Neuronal stem cell (in vitro differentiated cells): Measurements from ENCODE around the gene DZIP1L.

Experiments
- DNase-seq: peaks from one replicate; pipeline ENCODE4 v3.0.0-alpha.2; 2013; ENCODE audit warnings: low spot score
- H2AFZ ChIP-seq: one replicate; pipeline ENCODE4 v1.6.1; 2013; ENCODE audit warnings: mild to moderate bottlenecking, low read length, inconsistent platforms
- H2AK5ac ChIP-seq: 2 replicates; pipeline ENCODE4 v1.6.1; 2013; ENCODE audit warnings: low read depth, mild to moderate bottlenecking, inconsistent platforms, low read length, moderate library complexity, mixed read lengths
- H2BK120ac ChIP-seq: 2 replicates; pipeline ENCODE4 v1.6.1; 2013; ENCODE audit warnings: low read depth, mild to moderate bottlenecking, inconsistent platforms, low read length, moderate library complexity, mixed read lengths
- H2BK12ac ChIP-seq: one replicate; pipeline ENCODE4 v1.6.1; 2013; ENCODE audit warnings: low read length, inconsistent platforms
- H2BK15ac ChIP-seq: 2 replicates; pipeline ENCODE4 v1.6.1; 2013; ENCODE audit warnings: mild to moderate bottlenecking, low read length, inconsistent platforms, mixed read lengths
- H2BK5ac ChIP-seq: one replicate; pipeline ENCODE4 v1.6.1; 2013; ENCODE audit warnings: inconsistent platforms, mild to moderate bottlenecking, low read length, moderate library complexity
- H3K14ac ChIP-seq: one replicate; pipeline ENCODE4 v1.6.1; 2013; ENCODE audit warnings: low read length, inconsistent platforms
- H3K18ac ChIP-seq: 2 replicates; pipeline ENCODE4 v1.6.1; 2013; ENCODE audit warnings: low read length, inconsistent platforms
- H3K23ac ChIP-seq: 2 replicates; pipeline ENCODE4 v1.6.1; 2013; ENCODE audit warnings: low read depth, mild to moderate bottlenecking, mixed read lengths, low read length, inconsistent platforms; ENCODE audit not compliant: poor library complexity
- H3K27ac ChIP-seq: replicated peaks from 3 replicates; pipeline ENCODE4 v1.5.1; 2013; ENCODE audit warnings: low read length, inconsistent platforms
- H3K27me3 ChIP-seq, 3 experiments: 2 replicates each; pipeline ENCODE4 v1.6.1; 2013; ENCODE audit warnings: low read length in 3 of 3, mild to moderate bottlenecking in 2 of 3, inconsistent platforms in 1 of 3, low read depth in 1 of 3, mixed read lengths in 1 of 3, moderate library complexity in 1 of 3; ENCODE audit not compliant: control insufficient read depth in 3 of 3, insufficient read depth in 3 of 3
- H3K36me3 ChIP-seq, 2 donors: replicated peaks in 1 of 2; 2 replicates each; pipeline ENCODE4 v1.6.1; 2013; ENCODE audit warnings: low read length in 2 of 2; ENCODE audit not compliant: control insufficient read depth in 2 of 2, insufficient read depth in 2 of 2
- H3K4ac ChIP-seq: 2 replicates; pipeline ENCODE4 v1.6.1; 2013; ENCODE audit warnings: inconsistent platforms, mild to moderate bottlenecking, low read length, moderate library complexity
- H3K4me1 ChIP-seq, 2 donors: 1 replicate in 1 of 2; 2 replicates in 1 of 2; pipeline ENCODE4 v1.6.1; 2013; ENCODE audit warnings: low read length in 2 of 2, low read depth in 1 of 2; ENCODE audit not compliant: control insufficient read depth in 2 of 2, insufficient read depth in 1 of 2
- H3K4me2 ChIP-seq: one replicate; pipeline ENCODE4 v1.6.1; 2013; ENCODE audit warnings: mild to moderate bottlenecking, low read length, inconsistent platforms; ENCODE audit not compliant: insufficient read depth, poor library complexity, severe bottlenecking
- H3K4me3 ChIP-seq, 2 donors: 2 replicates each; pipeline ENCODE4 v1.5.1; 2013; ENCODE audit warnings: low read length in 2 of 2, mild to moderate bottlenecking in 2 of 2, inconsistent platforms in 1 of 2, moderate library complexity in 1 of 2
- H3K79me1 ChIP-seq: one replicate; pipeline ENCODE4 v1.6.1; 2013; ENCODE audit warnings: low read depth, mild to moderate bottlenecking, inconsistent platforms, low read length, moderate library complexity
- H3K9ac ChIP-seq: one replicate; pipeline ENCODE4 v1.6.1; 2013; ENCODE audit warnings: mild to moderate bottlenecking, low read depth, low read length, inconsistent platforms; ENCODE audit not compliant: poor library complexity
- H3K9me3 ChIP-seq, 2 donors: replicated peaks in 1 of 2; 2 replicates each; pipeline versions ENCODE3 to v1.6.1; 2013; ENCODE audit warnings: low read length in 2 of 2, mild to moderate bottlenecking in 2 of 2, inconsistent platforms in 1 of 2, low read depth in 1 of 2, mixed read lengths in 1 of 2, moderate library complexity in 1 of 2; ENCODE audit not compliant: control insufficient read depth in 2 of 2, insufficient read depth in 1 of 2
- H4K8ac ChIP-seq: one replicate; pipeline ENCODE4 v1.6.1; 2013; ENCODE audit warnings: low read depth, mild to moderate bottlenecking, inconsistent platforms, low read length, moderate library complexity
- H4K91ac ChIP-seq: one replicate; pipeline ENCODE4 v1.6.1; 2013; ENCODE audit warnings: low read length, low read depth, mild to moderate bottlenecking, inconsistent platforms; ENCODE audit not compliant: poor library complexity
- WGBS, 2 donors: extraction: QIAGEN DNeasy Blood & Tissue Kit; methylation state at CpG; one replicate each; pipeline ENCODE4 v1.1.7; 2013; ENCODE audit warnings: missing lambda C conversion rate in 2 of 2, mixed read lengths in 1 of 2; ENCODE audit not compliant: insufficient read length in 2 of 2, insufficient replicate concordance in 1 of 2; ENCODE audit errors: extremely low coverage in 2 of 2; 5-methylcytosine and 5-hydroxymethylcytosine counted together

DZIP1L gene

DNA sequence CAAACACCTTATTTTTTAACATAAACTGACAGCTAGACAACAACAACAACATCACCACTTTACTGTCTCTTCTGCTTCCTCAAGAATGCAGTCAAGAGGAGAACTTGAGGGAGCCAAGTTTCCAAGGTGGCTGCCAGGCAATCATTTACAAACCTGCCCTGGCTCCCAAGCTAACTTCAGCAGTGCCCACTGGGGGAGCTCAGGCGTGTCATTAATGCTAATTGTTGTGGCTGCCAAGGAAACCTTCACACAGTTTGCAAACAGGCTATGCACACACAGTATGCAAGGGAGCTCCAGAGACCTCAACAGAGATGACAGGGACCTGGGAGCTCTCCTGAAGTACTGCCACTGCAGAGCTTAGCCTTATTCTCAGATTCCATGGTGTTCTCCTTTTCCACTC is 2.1 kb downstream of the DZIP1L start:
- no peak overlapping the region for H2BK5ac ChIP-seq
- H3K27ac ChIP-seq = no peak overlapping the region
- no peak overlapping the region for H2BK120ac ChIP-seq
- DNase-seq = no peak
- H3K36me3 ChIP-seq = peaks cover 5 to 39% of the 10 kb centered on the region in 2 donors
- H3K27me3 ChIP-seq = no peaks in the 10 kb centered on the region
- H3K23ac ChIP-seq = no peak overlapping the region
- peaks cover 3% of the 10 kb centered on the region for H3K79me1 ChIP-seq
- H3K4ac ChIP-seq = no peak overlapping the region
- H2AFZ ChIP-seq = no peak overlapping the region
- no peak overlapping the region for H4K8ac ChIP-seq
- H3K4me1 ChIP-seq = peaks cover 11 to 12% of the 10 kb centered on the region in 2 donors
- no CpG with 5 or more reads among the region's 1 CpG for WGBS, 2 donors
- H3K9ac ChIP-seq = no peak overlapping the region
- H2BK12ac ChIP-seq = no peak overlapping the region
- no peak overlapping the region for H3K14ac ChIP-seq
- H2BK15ac ChIP-seq = no peak overlapping the region
- peaks cover 0 to 5% of the 10 kb centered on the region in 2 donors for H3K9me3 ChIP-seq
- H3K4me3 ChIP-seq = no peak overlapping the region
- H3K4me2 ChIP-seq = no peak overlapping the region
- no peak overlapping the region for H2AK5ac ChIP-seq
- H3K18ac ChIP-seq = no peak overlapping the region
- no peak overlapping the region for H4K91ac ChIP-seq

DNA sequence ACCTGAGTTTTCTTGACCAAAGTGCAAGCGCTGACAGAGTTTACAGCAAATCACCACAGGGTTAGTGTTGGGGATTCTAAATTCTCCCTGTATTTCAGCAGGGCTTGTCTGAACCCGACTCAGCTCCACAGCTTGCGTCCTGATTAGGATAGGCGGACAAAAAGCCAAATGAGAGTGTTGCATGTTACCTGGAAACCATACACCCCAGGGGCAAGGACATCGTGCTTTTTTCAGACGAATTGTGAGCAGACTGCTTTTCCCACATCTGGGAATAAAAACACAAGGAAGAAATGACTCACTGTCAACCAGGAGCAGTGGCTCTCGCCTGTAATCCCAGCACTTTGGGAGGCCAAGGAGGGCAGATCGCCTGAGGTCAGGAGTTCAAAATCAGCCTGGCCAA is 3.0 kb downstream of the DZIP1L start:
- no peak overlapping the region for H3K18ac ChIP-seq

DNA sequence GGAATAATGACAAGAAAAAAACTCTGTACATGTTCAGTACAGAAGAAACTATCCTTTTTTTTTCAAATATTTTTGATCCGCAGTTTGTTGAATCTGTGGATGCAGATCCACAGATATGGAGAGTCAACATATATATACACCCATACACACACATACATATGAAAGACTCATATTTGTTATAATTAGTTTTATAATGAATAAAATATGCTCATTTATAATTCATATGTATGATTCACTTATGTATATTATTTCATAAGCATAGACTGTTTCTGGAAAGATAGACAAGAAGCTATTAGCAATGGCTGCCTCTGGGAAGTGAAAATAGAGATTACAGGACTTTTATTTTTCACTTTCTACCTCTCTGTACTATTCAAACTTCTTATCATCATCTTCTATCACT is 9.8 kb downstream of the DZIP1L start:
- no peak overlapping the region for H2BK5ac ChIP-seq
- no peak overlapping the region for H2BK120ac ChIP-seq
- no peak overlapping the region for H3K27ac ChIP-seq
- H3K27me3 ChIP-seq = no peaks in the 10 kb centered on the region
- H3K79me1 ChIP-seq = peaks cover 5% of the 10 kb centered on the region
- no peak overlapping the region for H3K14ac ChIP-seq
- no peak overlapping the region for H3K4me2 ChIP-seq
- no peak overlapping the region for H2BK12ac ChIP-seq
- H3K4ac ChIP-seq = no peak overlapping the region
- peaks cover 19 to 64% of the 10 kb centered on the region in 2 donors for H3K36me3 ChIP-seq
- no peak overlapping the region for H2AK5ac ChIP-seq
- no peak overlapping the region for H4K8ac ChIP-seq
- H3K23ac ChIP-seq = no peak overlapping the region
- WGBS, 2 donors = no CpG with 5 or more reads among the region's 1 CpG
- H3K4me3 ChIP-seq = no peak overlapping the region
- H3K18ac ChIP-seq = no peak overlapping the region
- peaks cover 0 to 1% of the 10 kb centered on the region in 2 donors for H3K9me3 ChIP-seq
- H4K91ac ChIP-seq = no peak overlapping the region
- no peak overlapping the region for H2BK15ac ChIP-seq
- no peak for DNase-seq
- H3K4me1 ChIP-seq = no peaks in the 10 kb centered on the region
- no peak overlapping the region for H2AFZ ChIP-seq
- H3K9ac ChIP-seq = no peak overlapping the region

More for the DNA sequence above, 3.0 kb downstream of the DZIP1L start:
- Histone ChIP-seq H3K9me3 (peaks cover 0 to 4% of the 10 kb centered on the region in 2 donors), H3K14ac (no peak overlapping the region), H4K8ac (no peak overlapping the region), H2BK5ac (no peak overlapping the region), H2BK12ac (no peak overlapping the region), H3K23ac (no peak overlapping the region), H2AFZ (no peak overlapping the region), H2BK15ac (no peak overlapping the region), H3K27me3 (no peaks in the 10 kb centered on the region), H3K4me2 (no peak overlapping the region), H3K4me1 (peaks cover 11 to 12% of the 10 kb centered on the region in 2 donors), H3K36me3 (peaks cover 8 to 42% of the 10 kb centered on the region in 2 donors), H3K4me3 (no peak overlapping the region), H3K9ac (no peak overlapping the region), H2BK120ac (no peak overlapping the region), H4K91ac (no peak overlapping the region), H2AK5ac (no peak overlapping the region), H3K79me1 (peaks cover 3% of the 10 kb centered on the region), H3K4ac (no peak overlapping the region), H3K27ac (no peak overlapping the region)
- WGBS, 2 donors = no CpG with 5 or more reads among the region's 8 CpGs
- no peak for DNase-seq

DNA sequence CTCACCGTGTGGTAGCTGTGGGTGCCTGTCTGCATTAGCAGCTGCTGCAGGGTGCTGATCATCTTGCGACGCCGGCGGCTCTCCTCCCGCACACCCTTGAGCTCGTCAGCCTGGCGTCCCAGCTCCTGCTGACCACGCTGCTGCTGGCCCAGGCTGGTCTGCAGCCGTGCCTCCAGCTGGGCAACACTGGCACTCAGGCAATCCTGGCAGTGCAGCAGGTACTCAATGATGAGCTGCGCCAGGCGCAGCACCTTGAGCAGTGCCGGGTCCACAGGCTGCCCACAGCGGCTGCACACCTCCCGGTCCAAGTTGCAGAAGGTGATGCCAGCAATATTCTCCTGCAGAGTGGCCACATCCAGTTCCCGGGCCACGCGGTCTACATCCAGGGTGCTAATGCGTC is 11.9 kb downstream of the DZIP1L start:
- H3K14ac ChIP-seq = no peak overlapping the region
- WGBS, 2 donors = no CpG with 5 or more reads among the region's 19 CpGs

More for the DNA sequence above, 11.9 kb downstream of the DZIP1L start:
- Histone ChIP-seq H2BK5ac (no peak overlapping the region), H4K91ac (peak overlapping the region; percentile 19), H3K23ac (peak overlapping the region; percentile 52), H3K4ac (no peak overlapping the region), H3K27me3 (no peaks in the 10 kb centered on the region), H3K27ac (no peak overlapping the region), H3K18ac (no peak overlapping the region), H3K79me1 (peaks cover 5% of the 10 kb centered on the region), H3K4me3 (no peak overlapping the region), H3K9me3 (peaks cover 0 to 1% of the 10 kb centered on the region in 2 donors), H4K8ac (no peak overlapping the region), H2BK12ac (no peak overlapping the region), H2AK5ac (no peak overlapping the region), H3K36me3 (peaks cover 18 to 60% of the 10 kb centered on the region in 2 donors), H3K4me2 (no peak overlapping the region), H3K9ac (no peak overlapping the region), H3K4me1 (no peaks in the 10 kb centered on the region), H2BK15ac (no peak overlapping the region), H2AFZ (no peak overlapping the region), H2BK120ac (peak overlapping the region; percentile 57)
- DNase-seq = no peak
